Measurements from ENCODE around the gene RACGAP1.
"Not testable (repeated sequence)": the region's sequence is repeated elsewhere in the genome, so short reads cannot be mapped to it uniquely, and the experiment has no call there.

The RACGAP1 gene

GRCh38 chr12:50055831-50056638 is 30.7 kb upstream of the RACGAP1 start:
- DNase-seq: peak; percentile 51

- DNase-seq: no peak
Measured at GRCh38 chr12:50053583-50053982, 28.3 kb upstream of the RACGAP1 start.

- no peak for DNase-seq
Measured at GRCh38 chr12:50052964-50053363, 27.7 kb upstream of the RACGAP1 start.

- no peak for DNase-seq
Measured at GRCh38 chr12:50052544-50052943, 27.2 kb upstream of the RACGAP1 start.

- DNase-seq: no peak
Measured at GRCh38 chr12:50051101-50051806, 26.0 kb upstream of the RACGAP1 start.

- no peak for DNase-seq
Measured at GRCh38 chr12:50050410-50051098, 25.3 kb upstream of the RACGAP1 start.

- DNase-seq: no peak
Measured at GRCh38 chr12:50050119-50050385, 24.8 kb upstream of the RACGAP1 start.

- DNase-seq: no peak
Measured at GRCh38 chr12:50049254-50050118, 24.2 kb upstream of the RACGAP1 start.

GRCh38 chr12:50047693-50048250 is 22.5 kb upstream of the RACGAP1 start:
- DNase-seq: no peak

GRCh38 chr12:50043854-50044253 is 18.6 kb upstream of the RACGAP1 start:
- no peak for DNase-seq

GRCh38 chr12:50043308-50043707 is 18.0 kb upstream of the RACGAP1 start:
- no peak for DNase-seq

- no peak for DNase-seq
Measured at GRCh38 chr12:50042693-50043092, 17.4 kb upstream of the RACGAP1 start.

- no peak for DNase-seq
Measured at GRCh38 chr12:50041962-50042361, 16.7 kb upstream of the RACGAP1 start.

- no peak for DNase-seq
Measured at GRCh38 chr12:50041062-50041860, 16.0 kb upstream of the RACGAP1 start.

- DNase-seq: no peak
Measured at GRCh38 chr12:50040657-50041056, 15.4 kb upstream of the RACGAP1 start.

- peak; percentile 68 for DNase-seq
Measured at GRCh38 chr12:50039151-50039835, 14.0 kb upstream of the RACGAP1 start.

GRCh38 chr12:50038336-50038735 is 13.0 kb upstream of the RACGAP1 start:
- no peak for DNase-seq

- no peak for DNase-seq
Measured at GRCh38 chr12:50032854-50033581, 7.7 kb upstream of the RACGAP1 start.

- no peak for DNase-seq
Measured at GRCh38 chr12:50032515-50032853, 7.2 kb upstream of the RACGAP1 start.

- DNase-seq: not testable (repeated sequence)
Measured at GRCh38 chr12:50030449-50030848, 5.2 kb upstream of the RACGAP1 start.

GRCh38 chr12:50026691-50027090 is 1.4 kb upstream of the RACGAP1 start:
- no peak for DNase-seq

Measured in CD4-positive, alpha-beta T cell treated with Interleukin-4 for 4 hours (primary cell).